GM23248 (cell line): ENCODE data around the gene TWIST2.

ENCODE experiments used
- EZH2 ChIP-seq: fragments of 200-600 bp; sonication (generic); IDR thresholded peaks from 2 replicates; pipeline ENCODE4 v1.6.1; 2018; ENCODE audit warnings: antibody characterized with exemption, mild to moderate bottlenecking; ENCODE audit not compliant: insufficient read depth, poor library complexity, severe bottlenecking
- EZH2phosphoT487 ChIP-seq: fragments of 200-600 bp; sonication (generic); IDR thresholded peaks from 2 replicates; pipeline ENCODE4 v1.6.1; 2018; ENCODE audit warnings: antibody characterized with exemption, moderate library complexity, mild to moderate bottlenecking, low read depth; ENCODE audit not compliant: insufficient read depth

GRCh38 chr2:238912228-238912915, 64.5 kb downstream of the TWIST2 start:
- TF ChIP-seq EZH2: no peak
- TF ChIP-seq EZH2phosphoT487: no peak
